Lower lobe of right lung (tissue), 2 donors: ENCODE data around the gene DUSP2. TPM values are rescaled to one million over a fixed set of nuclear protein-coding genes. Genes with fewer than 3 reads are reported as not detected.
A peak's percentile ranks its signal among the peaks of the same experiment; 100 is the strongest.
"Not testable (repeated sequence)": the region's sequence is repeated elsewhere in the genome, so short reads cannot be mapped to it uniquely, and the experiment has no call there.

Experiments
- ATAC-seq, 2 donors: fragments of 200-7000 bp; cut with Tn5 transposase; one replicate each; pipeline ENCODE4 v1.9.1; 2020 to 2022; ENCODE audit warnings: mild to moderate bottlenecking in 2 of 2, moderate library complexity in 2 of 2
- DNase-seq: peaks from one replicate; pipeline ENCODE4 v3.0.0-alpha.2; 2020
- H3K27ac ChIP-seq: fragments of 200-600 bp; one replicate; pipeline ENCODE4 v1.8.0; 2022
- H3K27me3 ChIP-seq: fragments of 200-600 bp; one replicate; pipeline ENCODE4 v1.8.0; 2022; ENCODE audit warnings: low read depth
- H3K36me3 ChIP-seq: fragments of 200-600 bp; one replicate; pipeline ENCODE4 v1.8.0; 2022; ENCODE audit warnings: mild to moderate bottlenecking
- H3K4me1 ChIP-seq: fragments of 200-600 bp; one replicate; pipeline ENCODE4 v1.8.0; 2022
- H3K4me3 ChIP-seq: fragments of 200-600 bp; one replicate; pipeline ENCODE4 v1.8.0; 2022; ENCODE audit warnings: mild to moderate bottlenecking
- H3K9me3 ChIP-seq: fragments of 200-600 bp; one replicate; pipeline ENCODE4 v1.8.0; 2022
- intact Hi-C: fragments of 100-400 bp; cut with DNase I; formaldehyde crosslinking; loops from one replicate; pipeline ENCODE4 v1.11.0; 2022
- total RNA-seq: library from RNA; stranded (reverse); fragmentation: NEBNext Ultra II Directional; extraction: Animal tissue kit (Norgen Biotek cat#: 25700); gene quantifications from one replicate; pipeline ENCODE4 v1.2.1, GENCODE V29; 2021
- TF ChIP-seq, protein P1 (sequence below): fragments of 200-600 bp; IDR thresholded peaks from one replicate; pipeline ENCODE4 v1.8.0; 2022; ENCODE audit warnings: antibody characterized with exemption, mild to moderate bottlenecking
- donor health status: DM: no; HTN: yes; CAD: no; lungs with severe emphysema.

The DUSP2 gene
- total RNA-seq, 1 donor from 2014 or later: 5.5 TPM

DNA sequence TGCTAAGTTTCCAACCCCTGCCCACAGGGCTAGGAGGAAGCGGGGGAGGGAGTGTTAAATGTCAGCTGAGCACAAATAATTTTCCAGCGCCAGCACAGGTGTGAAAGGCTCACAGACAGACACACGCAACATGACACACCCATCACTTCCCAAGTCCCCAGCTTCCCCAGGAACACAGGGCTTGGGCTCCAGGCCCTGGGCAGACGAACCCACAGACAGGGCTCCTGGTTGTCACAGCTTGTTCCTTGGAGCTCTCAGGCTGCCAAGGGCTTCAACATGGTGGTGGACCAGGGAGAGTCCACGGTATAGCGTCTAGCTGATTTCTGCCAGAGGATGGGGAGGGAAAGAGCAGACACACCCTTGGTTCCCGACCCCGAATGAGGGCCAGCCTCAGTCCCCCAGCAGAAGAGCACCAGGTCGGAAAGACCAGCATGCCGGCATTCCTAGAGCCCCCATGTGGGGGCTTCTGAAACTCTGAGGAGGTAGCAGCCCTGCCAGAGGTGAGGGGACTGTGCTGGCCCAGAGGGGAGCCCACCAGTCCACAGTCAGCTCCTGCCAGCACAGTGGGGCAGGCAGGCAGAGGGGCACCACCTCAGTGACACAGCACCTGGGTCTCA lies 1.9 kb downstream of the DUSP2 start:
- H3K27me3 ChIP-seq: peaks cover 5% of the 10 kb centered on the region
- H3K27ac ChIP-seq: no peak overlapping the region
- H3K9me3 ChIP-seq: no peaks in the 10 kb centered on the region
- ATAC-seq (no peak), DNase-seq (peak; percentile 23)
- H3K4me1 ChIP-seq: peaks cover 30% of the 10 kb centered on the region
- TF ChIP-seq, protein P1, sequence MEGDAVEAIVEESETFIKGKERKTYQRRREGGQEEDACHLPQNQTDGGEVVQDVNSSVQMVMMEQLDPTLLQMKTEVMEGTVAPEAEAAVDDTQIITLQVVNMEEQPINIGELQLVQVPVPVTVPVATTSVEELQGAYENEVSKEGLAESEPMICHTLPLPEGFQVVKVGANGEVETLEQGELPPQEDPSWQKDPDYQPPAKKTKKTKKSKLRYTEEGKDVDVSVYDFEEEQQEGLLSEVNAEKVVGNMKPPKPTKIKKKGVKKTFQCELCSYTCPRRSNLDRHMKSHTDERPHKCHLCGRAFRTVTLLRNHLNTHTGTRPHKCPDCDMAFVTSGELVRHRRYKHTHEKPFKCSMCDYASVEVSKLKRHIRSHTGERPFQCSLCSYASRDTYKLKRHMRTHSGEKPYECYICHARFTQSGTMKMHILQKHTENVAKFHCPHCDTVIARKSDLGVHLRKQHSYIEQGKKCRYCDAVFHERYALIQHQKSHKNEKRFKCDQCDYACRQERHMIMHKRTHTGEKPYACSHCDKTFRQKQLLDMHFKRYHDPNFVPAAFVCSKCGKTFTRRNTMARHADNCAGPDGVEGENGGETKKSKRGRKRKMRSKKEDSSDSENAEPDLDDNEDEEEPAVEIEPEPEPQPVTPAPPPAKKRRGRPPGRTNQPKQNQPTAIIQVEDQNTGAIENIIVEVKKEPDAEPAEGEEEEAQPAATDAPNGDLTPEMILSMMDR: no peak
- intact Hi-C loops: no loop called here
- no peaks in the 10 kb centered on the region for H3K36me3 ChIP-seq
- H3K4me3 ChIP-seq: peak overlapping the region; percentile 64

DNA sequence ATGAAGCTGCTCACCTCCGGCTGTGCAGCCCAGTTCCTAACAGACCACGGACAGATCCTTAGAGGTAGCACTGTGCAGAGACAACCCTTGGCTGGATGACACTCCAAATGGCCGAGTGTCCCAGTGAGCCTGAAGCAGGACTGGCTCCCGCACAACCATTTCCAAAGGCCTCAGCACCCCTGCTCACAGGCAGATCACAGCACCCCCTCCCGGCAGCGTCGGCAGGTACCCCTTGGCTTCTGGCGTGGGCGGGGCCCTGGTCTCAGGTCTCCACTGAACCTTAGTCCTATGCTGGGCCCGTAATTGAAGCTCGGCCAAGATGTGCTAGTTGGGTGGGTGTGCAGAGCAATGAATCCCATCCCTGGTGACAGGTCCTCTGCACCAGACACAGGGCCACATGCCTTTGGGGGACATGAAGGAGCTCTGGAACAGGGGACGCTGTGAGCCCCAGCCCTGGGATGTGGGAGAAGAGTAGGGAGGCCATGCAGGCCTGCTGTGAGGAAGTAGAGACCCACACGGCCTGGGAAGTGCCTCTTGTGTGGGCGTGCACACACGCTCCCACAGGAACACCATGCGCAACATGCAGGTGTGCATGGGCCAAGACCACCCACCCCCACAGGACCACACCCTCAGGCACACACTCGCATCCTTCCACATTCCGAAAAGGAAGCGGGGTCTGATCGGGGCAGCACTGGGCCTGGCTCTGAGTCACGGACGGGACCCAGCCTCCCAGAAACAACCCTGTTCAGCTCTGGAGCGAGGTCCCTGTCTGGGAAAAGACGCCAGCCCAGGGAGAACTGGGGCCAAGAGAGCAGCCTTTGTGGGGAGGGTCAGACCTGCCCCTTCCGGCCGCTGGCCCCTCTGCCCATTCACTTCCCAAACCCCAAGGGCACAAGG lies 2.8 kb downstream of the DUSP2 start:
- H3K27ac ChIP-seq: no peak overlapping the region
- H3K36me3 ChIP-seq: no peaks in the 10 kb centered on the region
- peaks cover 25% of the 10 kb centered on the region for H3K4me1 ChIP-seq
- no peak overlapping the region for H3K4me3 ChIP-seq
- peaks cover 12% of the 10 kb centered on the region for H3K27me3 ChIP-seq
- ATAC-seq (no peak), DNase-seq (peak; percentile 37)
- no peaks in the 10 kb centered on the region for H3K9me3 ChIP-seq
- intact Hi-C loops: no loop called here
- TF ChIP-seq, protein P1: no peak

DNA sequence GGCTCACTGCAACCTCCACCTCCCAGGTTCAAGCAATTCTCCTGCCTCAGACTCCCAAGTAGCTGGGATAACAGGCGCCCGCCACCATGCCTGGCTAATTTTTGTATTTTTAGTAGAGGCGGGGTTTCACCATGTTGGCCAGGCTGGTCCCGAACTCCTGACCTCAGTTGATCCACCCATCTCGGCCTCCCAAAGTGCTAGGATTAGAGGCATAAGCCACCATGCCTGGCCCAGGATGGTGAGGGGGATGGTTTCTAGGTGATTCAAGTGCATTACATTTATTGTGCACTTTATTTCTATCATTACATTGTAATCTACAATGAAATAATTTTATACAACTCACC lies 3.6 kb downstream of the DUSP2 start:
- H3K9me3 ChIP-seq, H3K36me3 ChIP-seq, H3K27ac ChIP-seq, intact Hi-C loops, H3K4me3 ChIP-seq, ATAC-seq: not testable (repeated sequence)
- peak; percentile 25 for DNase-seq
- H3K27me3 ChIP-seq: peaks cover 13% of the 10 kb centered on the region
- peaks cover 17% of the 10 kb centered on the region for H3K4me1 ChIP-seq

DNA sequence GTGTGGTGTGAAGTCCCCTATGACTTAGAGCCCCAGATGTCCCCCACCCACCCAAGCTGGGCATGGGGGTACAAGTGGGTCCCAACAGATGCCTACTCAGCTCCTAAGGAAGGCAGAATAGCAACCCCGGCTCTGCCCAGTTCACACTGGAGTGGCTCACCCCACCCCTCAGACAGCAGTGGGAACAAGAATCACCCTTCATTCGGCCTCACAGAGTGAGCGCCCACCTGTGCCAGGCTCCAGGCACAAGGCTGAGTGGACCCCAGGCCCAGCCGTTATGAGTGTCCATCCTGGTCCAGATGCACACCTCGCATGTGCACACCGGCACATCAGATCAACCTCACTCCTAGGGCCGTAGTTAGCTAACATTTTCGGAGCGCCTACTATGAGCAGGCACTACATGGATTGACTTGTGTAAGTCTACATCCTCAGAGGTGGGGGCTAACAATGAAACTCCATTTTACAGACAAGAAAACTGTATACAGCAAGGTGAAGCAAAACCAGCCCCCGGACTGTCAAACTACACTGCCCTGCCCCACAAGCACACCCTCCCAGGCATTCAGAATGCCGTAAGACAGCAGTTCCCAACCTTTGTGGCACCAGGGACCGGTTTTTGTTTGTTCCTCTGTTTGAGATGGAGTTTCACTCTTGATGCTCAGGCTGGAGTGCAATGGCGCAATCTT lies 4.2 kb downstream of the DUSP2 start:
- intact Hi-C loops: no loop called here

DNA sequence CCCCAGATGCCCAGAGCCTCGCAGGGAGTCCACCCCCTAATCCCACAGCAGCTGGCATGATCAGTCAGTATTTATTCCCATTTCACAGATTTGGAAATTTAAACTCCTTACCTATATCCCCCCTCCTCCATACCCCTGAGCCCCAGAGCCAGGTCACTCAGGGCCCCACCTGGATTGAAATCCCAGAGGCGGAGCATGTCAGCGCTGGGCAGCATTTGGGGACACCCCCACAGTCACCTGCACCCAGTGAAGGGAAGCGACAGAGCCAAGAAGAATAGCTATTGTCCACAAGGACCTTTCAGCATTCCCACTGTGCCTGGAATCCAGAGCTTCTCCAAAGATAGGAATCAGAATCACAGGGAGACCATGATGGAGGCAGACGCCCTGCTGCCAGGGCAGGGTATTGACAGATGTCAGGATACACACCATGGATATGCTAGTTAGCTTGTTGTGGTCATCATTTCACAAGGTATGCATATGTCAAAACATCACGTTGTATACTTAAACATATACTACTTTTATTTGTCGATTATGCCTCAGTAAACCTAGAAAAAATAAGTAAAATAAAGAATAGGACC lies 6.0 kb downstream of the DUSP2 start:
- DNase-seq (no peak), ATAC-seq (no peak)
- Histone ChIP-seq H3K36me3 (no peaks in the 10 kb centered on the region), H3K4me1 (peaks cover 3% of the 10 kb centered on the region), H3K27ac (no peak overlapping the region), H3K9me3 (no peaks in the 10 kb centered on the region), H3K27me3 (peaks cover 13% of the 10 kb centered on the region), H3K4me3 (no peak overlapping the region)
- intact Hi-C loops: no loop called here
- TF ChIP-seq, protein P1: no peak

More for the DNA sequence above, 4.2 kb downstream of the DUSP2 start:
- TF ChIP-seq, protein P1: no peak
- DNase-seq: no peak
- H3K36me3 ChIP-seq: no peaks in the 10 kb centered on the region
- peaks cover 13% of the 10 kb centered on the region for H3K27me3 ChIP-seq
- no peak overlapping the region for H3K4me3 ChIP-seq
- no peak overlapping the region for H3K27ac ChIP-seq
- no peaks in the 10 kb centered on the region for H3K9me3 ChIP-seq
- peaks cover 12% of the 10 kb centered on the region for H3K4me1 ChIP-seq
- ATAC-seq: no peak
